ENCODE measurements around the gene PUS10. TPM values are rescaled to one million over a fixed set of nuclear protein-coding genes. Genes with fewer than 3 reads are reported as not detected.
A peak's percentile ranks its signal among the peaks of the same experiment; 100 is the strongest.

PUS10 gene, protein sequence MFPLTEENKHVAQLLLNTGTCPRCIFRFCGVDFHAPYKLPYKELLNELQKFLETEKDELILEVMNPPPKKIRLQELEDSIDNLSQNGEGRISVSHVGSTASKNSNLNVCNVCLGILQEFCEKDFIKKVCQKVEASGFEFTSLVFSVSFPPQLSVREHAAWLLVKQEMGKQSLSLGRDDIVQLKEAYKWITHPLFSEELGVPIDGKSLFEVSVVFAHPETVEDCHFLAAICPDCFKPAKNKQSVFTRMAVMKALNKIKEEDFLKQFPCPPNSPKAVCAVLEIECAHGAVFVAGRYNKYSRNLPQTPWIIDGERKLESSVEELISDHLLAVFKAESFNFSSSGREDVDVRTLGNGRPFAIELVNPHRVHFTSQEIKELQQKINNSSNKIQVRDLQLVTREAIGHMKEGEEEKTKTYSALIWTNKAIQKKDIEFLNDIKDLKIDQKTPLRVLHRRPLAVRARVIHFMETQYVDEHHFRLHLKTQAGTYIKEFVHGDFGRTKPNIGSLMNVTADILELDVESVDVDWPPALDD
- 1.4 TPM for total RNA-seq

DNA sequence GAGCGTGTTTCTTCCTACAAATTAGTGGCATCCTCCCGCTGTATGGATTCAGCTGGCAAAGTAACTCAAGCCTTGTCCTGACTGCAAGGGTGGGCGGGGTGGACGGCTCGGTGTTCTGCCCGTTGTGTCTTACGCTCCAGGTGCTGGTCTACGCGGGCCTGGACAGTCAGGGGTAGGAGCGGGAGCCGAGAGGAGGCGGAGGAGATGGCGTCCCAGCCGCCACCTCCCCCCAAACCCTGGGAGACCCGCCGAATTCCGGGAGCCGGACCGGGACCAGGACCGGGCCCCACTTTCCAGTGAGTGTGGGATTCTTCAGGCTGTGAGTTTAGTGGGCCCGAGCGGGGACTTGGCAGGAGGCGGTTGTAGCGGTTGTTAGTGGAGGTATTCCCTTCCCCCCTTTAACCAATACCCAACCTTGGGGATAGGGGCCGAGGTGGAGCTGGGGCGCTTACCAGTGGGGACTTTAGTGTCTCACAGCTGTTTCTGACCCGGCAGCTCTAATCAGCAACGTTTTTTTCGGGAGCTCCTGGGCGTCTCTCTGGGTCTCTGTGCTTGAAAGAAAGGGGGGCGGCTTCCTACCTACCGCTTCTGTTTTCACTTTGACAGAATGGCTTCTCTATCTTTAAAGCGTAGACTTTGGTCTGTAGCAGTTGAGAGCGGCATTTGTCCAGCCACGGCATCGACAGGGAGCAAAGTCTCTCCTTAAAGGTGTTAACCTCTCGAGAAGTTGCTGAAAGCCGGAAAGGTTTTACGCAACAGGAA lies at the start of gene PUS10, which contains the start of gene PEX13:
TSS of gene PUS10 (minus strand) at position 700 of the 762 bp plus-strand sequence. CDS start 6,365 bp downstream, outside the sequence.
TSS of gene PEX13 (plus strand) at position 165 of the 762 bp plus-strand sequence. CDS start at position 205, 40 bp downstream.
- intact Hi-C loops (cut with DNase I), result loop anchor here (2.0 kb wide), 2 partner anchors 47 to 137 kb away; partner anchors contain the start of genes REL and SANBR
- Histone ChIP-seq H3K27me3 (no peaks in the 10 kb centered on the region), H3K4me3 (peak within 1 kb of the TSS; percentile 78 to 87), H3K4me1 (peaks cover 0 to 24% of the 10 kb centered on the region in 2 donors), H3K36me3 (peaks cover 0 to 5% of the 10 kb centered on the region in 2 donors), H3K9me3 (no peaks in the 10 kb centered on the region), H3K27ac (peak within 1 kb of the TSS; percentile 83 to 94)
- peak; percentile 27 to 85 for DNase-seq (ENCODE audit: low spot score in 2 of 2)
- TF ChIP-seq, protein P1, sequence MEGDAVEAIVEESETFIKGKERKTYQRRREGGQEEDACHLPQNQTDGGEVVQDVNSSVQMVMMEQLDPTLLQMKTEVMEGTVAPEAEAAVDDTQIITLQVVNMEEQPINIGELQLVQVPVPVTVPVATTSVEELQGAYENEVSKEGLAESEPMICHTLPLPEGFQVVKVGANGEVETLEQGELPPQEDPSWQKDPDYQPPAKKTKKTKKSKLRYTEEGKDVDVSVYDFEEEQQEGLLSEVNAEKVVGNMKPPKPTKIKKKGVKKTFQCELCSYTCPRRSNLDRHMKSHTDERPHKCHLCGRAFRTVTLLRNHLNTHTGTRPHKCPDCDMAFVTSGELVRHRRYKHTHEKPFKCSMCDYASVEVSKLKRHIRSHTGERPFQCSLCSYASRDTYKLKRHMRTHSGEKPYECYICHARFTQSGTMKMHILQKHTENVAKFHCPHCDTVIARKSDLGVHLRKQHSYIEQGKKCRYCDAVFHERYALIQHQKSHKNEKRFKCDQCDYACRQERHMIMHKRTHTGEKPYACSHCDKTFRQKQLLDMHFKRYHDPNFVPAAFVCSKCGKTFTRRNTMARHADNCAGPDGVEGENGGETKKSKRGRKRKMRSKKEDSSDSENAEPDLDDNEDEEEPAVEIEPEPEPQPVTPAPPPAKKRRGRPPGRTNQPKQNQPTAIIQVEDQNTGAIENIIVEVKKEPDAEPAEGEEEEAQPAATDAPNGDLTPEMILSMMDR (IDR thresholded peaks at IDR 0.05), result no peak

DNA sequence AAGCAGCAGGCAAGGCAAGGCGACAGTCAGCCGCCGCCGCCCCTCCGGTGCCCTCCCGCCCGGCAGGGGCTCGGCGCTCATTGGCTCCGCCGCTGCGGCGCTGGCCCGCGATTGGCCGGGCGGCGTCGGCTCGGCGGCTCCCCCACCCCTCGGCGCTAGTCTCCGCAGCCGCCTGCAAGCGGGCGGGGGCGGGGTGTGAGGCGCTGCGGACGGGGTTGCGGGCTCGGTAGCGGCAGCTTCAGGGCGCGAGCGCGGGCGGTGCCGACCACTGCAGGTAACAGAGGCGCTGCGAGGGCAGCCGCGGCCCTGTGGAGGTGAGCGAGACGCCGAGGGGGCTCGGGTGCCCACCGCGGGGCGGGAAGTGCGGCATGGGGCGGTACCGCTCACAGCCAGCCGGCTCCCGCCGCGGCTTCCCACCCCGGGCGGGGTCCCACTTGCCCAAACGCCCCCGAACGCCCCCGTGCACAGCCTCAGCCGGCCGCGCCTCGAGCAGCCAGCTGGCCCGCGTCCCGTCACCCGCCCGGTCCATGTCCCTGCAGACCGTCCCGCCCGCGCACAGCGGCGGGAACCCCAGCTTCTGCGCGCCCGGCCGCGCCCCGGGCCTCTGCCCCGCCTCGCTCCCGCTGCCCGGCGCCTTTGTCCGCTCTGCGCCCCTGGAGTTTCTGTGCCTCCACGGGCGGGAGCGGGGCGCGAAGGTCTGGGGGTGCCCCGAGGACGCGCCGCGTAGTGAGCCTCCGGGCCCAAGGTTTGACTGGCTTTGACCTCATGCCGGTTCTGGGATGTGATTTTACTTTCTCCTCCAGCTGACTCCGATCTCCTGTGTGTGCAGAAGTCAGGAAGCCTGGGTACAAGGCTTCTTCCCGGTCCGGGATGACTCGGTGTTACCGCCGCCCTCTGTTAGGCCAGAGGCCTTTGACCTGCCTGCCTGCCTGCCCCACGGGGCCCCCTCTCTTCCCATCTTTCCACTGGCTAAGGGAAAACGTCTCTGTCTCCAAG lies 48.0 kb upstream of the PUS10 start, which contains the start of gene SANBR:
TSS of gene SANBR (plus strand) at position 158 of the 996 bp plus-strand sequence. CDS start 4,480 bp downstream, outside the sequence.
- Histone ChIP-seq H3K9me3 (no peaks in the 10 kb centered on the region), H3K27me3 (no peaks in the 10 kb centered on the region), H3K4me1 (no peaks in the 10 kb centered on the region), H3K27ac (peak within 1 kb of the TSS; percentile 54 to 59), H3K4me3 (peak within 1 kb of the TSS; percentile 88 to 91), H3K36me3 (peaks cover 3 to 4% of the 10 kb centered on the region in 2 donors)
- TF ChIP-seq, protein P1 (IDR thresholded peaks at IDR 0.05), result no peak
- intact Hi-C loops (cut with DNase I), result loop anchor here (2.0 to 10.0 kb wide), 6 partner anchors 49 to 699 kb away; partner anchors contain the start of genes PEX13, REL and USP34
- DNase-seq (ENCODE audit: low spot score in 2 of 2), result peak; percentile 24 to 88

DNA sequence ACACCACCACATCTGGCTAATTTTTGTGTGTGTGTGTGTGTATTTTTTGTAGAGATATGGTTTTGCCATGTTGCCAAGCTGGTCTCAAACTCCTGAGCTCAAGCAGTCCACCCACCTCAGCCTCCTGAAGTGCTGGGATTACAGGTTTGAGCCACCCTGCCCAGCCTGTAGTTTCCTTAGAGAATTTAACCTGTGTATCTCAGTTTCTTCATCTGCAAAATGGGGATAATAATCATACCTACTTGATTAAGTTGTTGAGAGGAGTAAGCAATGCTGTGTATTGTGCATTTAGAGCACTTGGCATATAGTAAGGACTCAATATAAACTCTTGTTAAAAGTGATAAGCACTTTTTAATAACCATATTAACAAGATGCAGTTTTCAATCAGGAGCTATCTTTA lies 41.3 kb upstream of the PUS10 start:
- Histone ChIP-seq H3K36me3 (no peaks in the 10 kb centered on the region), H3K4me1 (no peaks in the 10 kb centered on the region), H3K4me3 (no peak overlapping the region), H3K27me3 (no peaks in the 10 kb centered on the region), H3K9me3 (no peaks in the 10 kb centered on the region), H3K27ac (no peak overlapping the region)
- TF ChIP-seq, protein P1 (IDR thresholded peaks at IDR 0.05), result no peak
- no peak for DNase-seq (ENCODE audit: low spot score in 2 of 2)
- intact Hi-C loops (cut with DNase I), result no loop called here

DNA sequence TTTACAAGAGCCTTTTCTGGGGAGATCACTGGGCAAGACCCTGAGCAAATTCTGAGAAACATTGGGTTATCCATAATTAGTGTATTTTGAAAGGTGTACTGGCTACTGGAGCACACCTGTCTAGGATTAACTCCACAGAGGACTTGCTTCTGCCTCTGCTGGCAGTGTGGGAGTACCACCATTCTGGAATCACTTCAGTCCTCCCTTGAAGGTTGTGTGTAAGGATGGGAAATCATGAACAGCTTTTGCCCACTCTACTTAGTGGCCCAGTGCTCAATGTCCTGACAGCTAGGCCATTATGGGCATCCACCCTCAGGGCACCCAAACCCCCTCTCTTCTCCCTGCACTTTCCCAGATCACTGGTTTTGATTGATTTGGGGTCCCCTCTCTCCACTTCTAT lies 39.5 kb upstream of the PUS10 start:
- Histone ChIP-seq H3K27ac (no peak overlapping the region), H3K4me3 (no peak overlapping the region), H3K9me3 (no peaks in the 10 kb centered on the region), H3K36me3 (peaks cover 5 to 7% of the 10 kb centered on the region in 2 donors), H3K4me1 (no peaks in the 10 kb centered on the region), H3K27me3 (no peaks in the 10 kb centered on the region)
- intact Hi-C loops (cut with DNase I), result no loop called here
- TF ChIP-seq, protein P1 (IDR thresholded peaks at IDR 0.05), result no peak
- no peak for DNase-seq (ENCODE audit: low spot score in 2 of 2)

Measured in ascending aorta (tissue), 2 donors.